Activated CD8-positive, alpha-beta memory T cell treated with anti-CD3 and anti-CD28 coated beads, Interleukin-2, amount 50 U/mL, for 24 hours (primary cell): ENCODE data around the gene VMP1.
"Not testable (repeated sequence)": the region's sequence is repeated elsewhere in the genome, so short reads cannot be mapped to it uniquely, and the experiment has no call there.

Experiments
- DNase-seq: peaks from one replicate; pipeline ENCODE4 v3.0.0-alpha.2; 2020; ENCODE audit errors: extremely low read depth

VMP1 gene

DNA sequence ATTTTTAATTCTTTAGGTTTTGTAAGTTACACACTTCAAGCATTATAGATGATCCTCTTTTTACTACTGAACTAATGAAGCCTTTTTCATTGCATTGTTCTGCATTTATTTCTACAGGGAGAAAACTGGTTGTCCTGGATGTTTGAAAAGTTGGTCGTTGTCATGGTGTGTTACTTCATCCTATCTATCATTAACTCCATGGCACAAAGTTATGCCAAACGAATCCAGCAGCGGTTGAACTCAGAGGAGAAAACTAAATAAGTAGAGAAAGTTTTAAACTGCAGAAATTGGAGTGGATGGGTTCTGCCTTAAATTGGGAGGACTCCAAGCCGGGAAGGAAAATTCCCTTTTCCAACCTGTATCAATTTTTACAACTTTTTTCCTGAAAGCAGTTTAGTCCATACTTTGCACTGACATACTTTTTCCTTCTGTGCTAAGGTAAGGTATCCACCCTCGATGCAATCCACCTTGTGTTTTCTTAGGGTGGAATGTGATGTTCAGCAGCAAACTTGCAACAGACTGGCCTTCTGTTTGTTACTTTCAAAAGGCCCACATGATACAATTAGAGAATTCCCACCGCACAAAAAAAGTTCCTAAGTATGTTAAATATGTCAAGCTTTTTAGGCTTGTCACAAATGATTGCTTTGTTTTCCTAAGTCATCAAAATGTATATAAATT, 132.3 kb downstream of the VMP1 start:
- DNase-seq, result no peak

DNA sequence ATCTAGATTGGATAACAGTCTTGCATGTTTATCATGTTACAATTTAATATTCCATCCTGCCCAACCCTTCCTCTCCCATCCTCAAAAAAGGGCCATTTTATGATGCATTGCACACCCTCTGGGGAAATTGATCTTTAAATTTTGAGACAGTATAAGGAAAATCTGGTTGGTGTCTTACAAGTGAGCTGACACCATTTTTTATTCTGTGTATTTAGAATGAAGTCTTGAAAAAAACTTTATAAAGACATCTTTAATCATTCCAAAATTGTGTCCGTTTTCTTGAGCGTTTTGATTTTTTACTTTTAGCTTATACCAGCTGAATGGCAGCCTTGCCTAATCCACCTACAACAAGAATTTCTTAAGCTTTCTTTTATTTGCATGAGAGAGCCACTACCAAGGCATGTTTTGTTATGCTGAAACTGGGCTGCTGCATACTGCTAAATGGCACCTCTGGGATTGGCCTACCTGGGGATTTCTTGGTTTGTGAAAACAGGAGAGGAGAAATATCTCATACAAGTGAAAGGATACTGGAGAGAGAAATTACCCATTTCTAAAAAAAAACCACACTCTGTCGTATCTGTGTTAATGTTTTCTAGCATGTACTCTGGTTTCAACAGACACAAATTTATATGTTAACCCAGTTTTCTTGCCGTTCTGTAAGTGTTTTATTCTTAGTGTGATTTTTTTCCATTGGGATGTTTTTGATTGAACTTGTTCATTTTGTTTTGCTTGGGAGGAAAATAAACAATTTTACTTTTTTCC, 133.1 kb downstream of the VMP1 start:
- no peak for DNase-seq

DNA sequence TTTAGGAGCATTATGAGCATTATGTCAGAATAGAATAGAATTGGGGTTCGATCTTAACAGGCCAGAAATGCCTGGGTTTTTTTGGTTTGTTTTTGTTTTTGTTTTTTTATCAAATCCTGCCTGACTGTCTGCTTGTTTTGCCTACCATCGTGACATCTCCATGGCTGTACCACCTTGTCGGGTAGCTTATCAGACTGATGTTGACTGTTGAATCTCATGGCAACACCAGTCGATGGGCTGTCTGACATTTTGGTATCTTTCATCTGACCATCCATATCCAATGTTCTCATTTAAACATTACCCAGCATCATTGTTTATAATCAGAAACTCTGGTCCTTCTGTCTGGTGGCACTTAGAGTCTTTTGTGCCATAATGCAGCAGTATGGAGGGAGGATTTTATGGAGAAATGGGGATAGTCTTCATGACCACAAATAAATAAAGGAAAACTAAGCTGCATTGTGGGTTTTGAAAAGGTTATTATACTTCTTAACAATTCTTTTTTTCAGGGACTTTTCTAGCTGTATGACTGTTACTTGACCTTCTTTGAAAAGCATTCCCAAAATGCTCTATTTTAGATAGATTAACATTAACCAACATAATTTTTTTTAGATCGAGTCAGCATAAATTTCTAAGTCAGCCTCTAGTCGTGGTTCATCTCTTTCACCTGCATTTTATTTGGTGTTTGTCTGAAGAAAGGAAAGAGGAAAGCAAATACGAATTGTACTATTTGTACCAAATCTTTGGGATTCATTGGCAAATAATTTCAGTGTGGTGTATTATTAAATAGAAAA, 133.8 kb downstream of the VMP1 start:
- not testable (repeated sequence) for DNase-seq

DNA sequence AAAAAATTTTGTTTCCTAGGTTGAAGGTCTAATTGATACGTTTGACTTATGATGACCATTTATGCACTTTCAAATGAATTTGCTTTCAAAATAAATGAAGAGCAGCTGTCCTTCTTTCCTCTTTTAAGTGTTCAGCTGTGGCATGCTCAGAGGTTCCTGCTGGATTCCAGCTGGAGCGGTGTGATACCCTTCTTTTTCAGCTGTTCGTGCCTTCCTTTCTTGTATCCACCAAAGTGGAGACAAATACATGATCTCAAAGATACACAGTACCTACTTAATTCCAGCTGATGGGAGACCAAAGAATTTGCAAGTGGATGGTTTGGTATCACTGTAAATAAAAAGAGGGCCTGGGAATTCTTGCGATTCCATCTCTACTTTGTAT, 134.4 kb downstream of the VMP1 start:
- not testable (repeated sequence) for DNase-seq

DNA sequence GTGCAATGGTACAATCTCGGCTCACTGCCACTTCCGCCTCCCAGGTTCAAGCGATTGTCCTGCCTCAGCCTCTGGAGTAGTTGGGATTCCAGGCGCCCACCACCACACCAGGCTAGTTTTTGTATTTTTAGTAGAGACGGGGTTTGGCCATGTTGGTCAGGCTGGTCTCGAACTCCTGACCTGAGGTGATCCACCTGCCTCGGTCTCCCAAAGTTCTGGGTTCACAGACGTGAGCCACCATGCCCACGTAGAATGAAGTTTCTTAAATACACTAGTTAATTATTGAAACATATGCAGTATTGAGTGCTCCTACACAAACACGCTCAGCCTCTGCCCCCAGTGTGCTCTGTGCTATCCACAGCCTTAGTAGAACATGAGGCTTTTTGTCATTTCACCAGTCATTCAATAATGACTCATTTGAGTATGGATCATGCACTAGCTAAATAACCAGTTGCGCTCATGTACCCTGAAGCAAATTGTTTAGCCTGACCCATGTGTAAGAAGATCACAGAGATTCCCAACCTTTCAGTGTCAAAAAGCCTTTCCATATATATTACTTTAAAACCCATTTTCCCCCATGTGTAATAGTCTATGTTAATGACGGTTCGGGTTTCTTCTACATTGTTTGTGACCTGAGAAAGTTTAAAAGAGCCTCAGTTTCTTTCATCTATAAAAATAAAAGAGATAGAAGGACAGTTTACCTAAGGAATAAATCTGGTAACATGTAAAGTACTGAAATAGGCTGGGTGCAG, 135.6 kb downstream of the VMP1 start:
- DNase-seq, result no peak

DNA sequence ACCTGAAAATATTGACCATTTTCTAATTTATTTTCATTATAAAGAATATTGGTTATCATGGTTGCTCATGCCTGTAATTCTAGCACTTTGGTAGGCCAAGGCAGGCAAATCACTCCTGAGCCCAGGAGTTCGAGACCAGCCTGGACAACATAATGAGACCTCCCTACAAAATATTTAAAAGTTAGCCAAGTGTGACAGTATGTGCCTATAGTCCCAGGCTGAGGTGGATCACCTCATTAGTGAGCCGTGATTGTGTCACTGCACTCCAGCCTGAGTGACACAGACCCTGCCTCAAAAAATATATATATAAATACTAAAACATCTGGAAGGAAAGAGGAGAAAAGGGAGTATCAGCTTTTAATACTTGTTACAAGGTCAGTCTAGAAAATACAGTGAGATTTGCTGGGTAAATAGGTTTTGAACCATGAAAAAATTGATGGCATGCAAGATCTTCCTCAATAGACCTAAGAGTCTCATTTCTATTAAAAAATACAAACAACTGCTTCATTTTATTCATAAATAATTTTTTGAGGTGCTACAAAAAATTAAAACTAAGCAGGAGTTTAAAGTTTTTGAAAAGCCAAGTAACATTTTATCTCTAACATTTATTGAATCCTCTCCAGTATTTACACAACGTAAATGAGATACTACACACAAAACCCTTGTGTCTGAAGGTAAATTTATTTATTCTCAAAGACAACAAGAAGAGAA, 137.6 kb downstream of the VMP1 start:
- DNase-seq, result no peak

DNA sequence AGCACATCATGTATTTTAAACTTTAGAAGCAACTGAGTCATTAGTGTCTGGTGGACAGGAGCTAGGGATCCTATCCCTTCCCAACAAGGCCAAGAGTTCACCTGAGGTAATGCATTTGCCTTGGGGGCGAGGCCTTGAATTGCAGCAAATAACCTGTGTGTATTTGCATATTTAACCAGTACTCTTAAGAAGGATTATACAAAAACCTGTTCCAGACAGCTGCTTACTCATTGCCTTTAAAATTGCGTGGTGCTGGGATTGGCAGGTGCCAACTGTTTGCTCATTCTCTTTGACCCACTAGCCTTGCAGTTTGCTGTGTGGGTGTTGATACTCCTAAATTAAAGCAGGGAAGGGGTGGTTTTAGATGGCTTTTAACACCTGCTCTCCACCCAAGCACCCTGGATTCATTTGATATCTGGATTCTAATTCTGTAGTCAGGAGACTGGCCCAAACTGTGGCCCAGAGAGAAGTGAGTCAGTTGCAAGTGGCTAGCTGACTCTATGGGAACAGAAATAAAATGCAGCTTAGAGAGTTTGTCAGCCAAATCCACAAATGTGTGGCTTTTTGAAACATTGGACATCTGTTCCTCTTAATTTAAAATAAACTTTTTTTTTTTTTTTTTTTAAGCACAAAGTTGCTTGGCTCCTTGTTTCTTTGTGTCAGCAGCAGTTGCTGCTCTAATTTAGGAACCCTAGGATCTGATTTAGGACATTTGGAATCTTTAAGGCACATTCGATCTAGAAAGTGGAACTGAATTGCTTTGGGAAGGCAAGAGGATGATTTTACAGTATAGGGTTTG, 138.3 kb downstream of the VMP1 start:
- no peak for DNase-seq

DNA sequence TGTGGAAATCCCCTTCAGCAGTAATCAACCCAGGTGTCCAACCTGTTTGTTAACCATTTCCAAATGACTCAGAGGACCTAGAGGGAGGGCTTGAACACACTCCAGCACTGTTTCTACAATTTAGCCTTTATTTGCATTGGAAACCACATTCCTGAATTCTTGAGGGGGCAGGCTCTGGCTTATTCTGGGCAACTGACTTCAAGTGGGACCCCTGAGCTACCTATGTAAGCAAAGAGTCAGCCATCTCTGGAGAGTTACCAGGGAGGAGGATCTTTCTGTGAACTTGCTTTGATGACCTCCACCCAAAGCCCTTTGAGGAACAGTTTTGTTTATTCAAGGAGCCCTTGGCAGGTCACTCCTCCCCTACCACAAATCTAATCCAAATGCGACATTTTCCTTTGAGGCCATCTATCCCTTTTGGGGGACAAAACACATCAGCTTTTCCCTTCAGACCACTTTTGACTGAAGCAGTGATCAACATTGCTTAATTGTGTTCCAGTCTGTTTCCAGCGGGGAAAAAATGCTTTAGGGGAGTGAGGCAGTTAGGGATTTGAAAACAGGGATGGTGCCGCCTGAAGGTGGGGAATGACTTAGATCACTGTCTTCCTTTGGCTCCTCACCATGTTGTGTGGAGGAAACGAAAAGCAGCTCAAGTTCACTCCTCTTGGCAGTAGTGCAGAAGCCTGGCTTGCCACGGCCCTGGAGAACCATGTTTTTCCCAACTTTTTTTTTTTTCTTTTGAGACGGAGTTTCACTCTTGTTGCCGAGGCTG, 139.1 kb downstream of the VMP1 start:
- no peak for DNase-seq

DNA sequence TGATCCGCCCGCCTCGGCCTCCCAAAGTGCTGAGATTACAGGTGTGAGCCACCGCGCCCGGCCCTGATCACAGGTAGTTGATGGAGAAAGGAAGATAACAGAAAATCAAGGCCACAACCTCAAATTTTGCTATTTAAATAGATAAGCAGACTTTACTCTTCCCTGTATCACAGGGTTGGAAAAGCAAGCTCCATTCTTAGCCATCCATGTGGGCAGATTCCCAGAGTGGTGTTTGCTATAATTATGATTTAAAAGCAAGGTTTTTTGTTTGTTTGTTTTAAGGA, 140.9 kb downstream of the VMP1 start:
- DNase-seq, result no peak

DNA sequence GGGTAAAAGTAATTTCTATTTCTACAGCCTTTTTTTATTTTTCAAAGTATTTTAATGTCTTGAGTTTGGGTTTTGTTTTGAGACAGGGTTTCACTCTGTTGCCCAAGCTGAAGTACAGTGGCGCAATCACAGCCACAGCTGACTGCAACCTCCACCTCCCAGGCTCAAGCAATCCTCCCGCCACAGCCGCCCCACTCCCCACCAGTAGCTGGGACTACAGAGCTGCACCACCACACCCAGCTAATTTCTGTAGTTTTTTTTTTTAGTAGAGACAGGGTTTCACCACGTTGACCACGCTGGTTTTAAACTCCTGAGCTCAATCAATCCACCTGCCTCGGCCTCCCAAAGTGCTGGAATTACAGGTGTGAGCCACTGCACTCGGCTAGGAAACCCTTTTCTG, 141.3 kb downstream of the VMP1 start:
- DNase-seq, result no peak

DNA sequence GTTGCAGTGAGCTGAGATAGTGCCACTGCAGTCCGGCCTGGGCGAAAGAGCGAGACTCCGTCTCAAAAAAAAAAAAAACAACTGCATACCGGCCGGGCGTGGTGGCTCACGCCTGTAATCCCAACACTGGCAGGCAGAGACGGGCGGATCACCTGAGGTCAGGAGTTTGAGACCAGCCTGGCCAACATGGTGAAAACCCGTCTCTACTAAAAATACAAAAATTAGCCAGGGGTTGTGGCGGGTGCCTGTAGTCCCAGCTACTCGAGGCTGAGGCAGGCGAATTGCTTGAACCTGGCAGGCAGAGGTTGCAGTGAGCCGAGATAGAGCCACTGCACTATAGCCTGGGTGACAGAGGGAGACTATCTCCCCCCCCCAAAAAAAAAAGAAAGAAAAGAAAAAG, 142.9 kb downstream of the VMP1 start:
- not testable (repeated sequence) for DNase-seq

DNA sequence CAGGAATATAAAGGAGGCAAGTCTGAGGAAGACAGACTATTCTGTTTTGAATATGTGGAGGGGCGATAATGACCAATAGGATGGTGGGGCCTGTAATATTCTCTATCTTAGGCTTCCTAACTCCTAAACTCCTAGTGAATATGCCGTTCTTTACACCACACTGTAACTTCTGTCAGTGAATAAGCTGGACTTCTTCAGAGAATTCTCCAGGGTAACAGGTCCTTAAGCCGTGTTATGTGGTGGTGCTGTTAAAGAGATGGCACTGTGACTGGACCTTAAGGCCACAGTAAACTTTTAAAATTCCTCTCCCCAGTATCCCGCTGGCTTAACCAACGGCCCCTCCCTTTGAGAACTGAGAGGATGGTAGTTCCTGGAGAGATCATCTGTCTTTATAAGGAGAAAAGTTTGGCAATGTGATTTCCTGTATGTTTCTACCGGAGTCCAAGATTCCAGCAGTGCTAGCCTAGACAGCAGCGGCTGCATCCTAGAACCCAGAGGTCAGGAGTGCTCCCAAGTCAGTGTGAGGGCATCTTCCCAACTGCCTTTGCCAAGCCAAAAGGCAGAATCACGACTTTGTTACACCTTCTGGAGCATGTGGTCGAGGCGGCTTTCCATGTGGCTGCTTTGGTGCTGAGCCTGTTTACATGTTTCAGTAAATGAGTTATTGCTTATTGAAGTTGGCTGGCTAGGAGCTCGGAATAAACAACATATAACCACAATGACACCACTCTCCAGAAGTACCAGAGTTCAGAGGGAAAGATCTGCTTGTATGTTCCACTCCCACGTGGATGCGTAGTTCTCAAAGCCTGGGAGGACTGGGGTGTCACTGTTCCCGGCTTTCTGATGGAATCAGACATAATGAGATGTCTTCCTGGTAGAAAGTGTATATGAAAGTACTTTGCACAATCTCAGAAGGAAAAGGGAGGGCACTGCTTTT, 144.3 kb downstream of the VMP1 start:
- no peak for DNase-seq

DNA sequence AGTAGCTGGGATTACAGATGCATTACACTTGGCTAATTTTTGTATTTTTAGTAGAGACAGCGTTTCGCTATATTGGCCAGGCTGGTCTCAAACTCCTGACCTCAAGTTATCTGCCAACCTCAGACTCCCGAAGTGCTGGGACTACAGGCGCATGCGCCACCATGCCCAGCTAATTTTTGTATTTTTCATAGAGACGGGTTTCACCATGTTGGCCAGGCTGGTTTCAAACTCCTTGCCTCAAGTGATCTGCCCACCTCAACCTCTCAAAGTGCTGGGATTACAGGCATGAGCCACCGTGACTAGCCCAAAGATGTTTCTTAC, 145.4 kb downstream of the VMP1 start:
- not testable (repeated sequence) for DNase-seq

DNA sequence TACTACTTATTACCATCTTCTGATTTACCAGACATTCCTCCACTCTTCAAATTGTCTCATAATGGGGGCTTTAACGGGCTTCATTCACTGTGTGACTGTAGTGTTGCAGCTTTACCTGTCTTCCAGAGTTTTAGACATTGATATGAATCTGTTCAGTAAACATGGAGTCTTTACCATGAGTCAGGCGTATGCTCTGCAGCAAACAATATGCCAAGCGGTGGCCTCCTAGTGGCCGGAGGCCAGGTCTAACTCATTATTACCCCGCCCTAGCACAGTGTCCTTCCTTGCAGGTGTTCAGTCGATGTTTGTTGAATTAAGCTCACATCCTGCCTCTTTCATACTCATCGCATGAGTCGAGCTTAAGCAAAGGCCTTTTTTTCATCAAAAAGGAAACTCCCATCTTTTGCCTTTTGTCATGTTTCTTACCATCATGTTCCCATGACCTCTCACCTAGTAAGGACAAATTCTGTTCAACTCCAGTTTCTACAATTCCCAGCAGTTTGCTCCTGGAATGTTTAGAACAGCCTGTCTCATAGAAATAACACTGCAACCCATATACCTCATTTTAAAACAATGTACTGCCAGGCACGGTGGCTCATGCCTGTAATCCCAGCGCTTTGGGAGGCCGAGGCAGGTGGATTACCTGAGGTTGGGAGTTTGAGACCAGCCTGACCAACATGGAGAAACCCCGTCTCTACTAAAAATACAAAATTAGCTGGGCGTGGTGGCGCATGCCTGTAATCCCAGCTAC, 145.9 kb downstream of the VMP1 start:
- DNase-seq, result no peak

DNA sequence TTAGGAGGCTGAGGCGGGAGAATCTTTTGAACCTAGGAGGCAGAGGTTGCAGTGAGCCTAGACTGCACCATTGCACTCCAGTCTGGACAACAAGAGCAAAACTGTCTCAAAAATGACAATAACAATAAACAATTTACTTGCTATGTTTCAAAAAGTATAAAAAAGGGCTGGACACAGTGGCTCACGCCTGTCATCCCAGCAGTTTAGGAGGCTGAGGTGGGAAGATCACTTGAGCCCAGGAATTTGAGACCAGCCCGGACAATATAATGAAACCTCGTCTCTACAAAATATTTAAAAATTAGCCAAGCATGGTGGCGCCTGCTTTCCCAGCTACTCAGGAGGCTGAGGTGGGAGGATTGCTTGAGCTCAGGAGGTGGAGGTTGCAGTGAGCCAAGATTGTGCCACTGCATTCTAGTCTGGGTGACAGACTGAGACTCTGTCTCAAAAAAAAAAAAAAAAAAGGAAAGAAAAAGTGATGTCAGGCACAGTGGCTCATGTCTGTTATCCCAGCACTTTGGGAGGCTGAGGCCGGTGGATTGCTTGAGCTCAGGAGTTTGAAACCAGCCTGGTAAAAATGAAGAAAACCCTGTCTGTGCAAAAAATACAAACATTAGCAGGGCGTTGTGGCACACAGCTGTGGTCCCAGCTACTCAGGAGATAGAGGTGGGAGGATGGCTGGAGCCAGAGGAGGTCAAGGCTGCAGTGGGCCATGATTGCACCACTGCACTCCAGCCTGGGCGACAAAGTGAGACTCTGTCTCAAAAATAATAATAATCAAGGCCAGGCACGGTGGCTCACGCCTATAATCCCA, 146.7 kb downstream of the VMP1 start:
- DNase-seq, result not testable (repeated sequence)

DNA sequence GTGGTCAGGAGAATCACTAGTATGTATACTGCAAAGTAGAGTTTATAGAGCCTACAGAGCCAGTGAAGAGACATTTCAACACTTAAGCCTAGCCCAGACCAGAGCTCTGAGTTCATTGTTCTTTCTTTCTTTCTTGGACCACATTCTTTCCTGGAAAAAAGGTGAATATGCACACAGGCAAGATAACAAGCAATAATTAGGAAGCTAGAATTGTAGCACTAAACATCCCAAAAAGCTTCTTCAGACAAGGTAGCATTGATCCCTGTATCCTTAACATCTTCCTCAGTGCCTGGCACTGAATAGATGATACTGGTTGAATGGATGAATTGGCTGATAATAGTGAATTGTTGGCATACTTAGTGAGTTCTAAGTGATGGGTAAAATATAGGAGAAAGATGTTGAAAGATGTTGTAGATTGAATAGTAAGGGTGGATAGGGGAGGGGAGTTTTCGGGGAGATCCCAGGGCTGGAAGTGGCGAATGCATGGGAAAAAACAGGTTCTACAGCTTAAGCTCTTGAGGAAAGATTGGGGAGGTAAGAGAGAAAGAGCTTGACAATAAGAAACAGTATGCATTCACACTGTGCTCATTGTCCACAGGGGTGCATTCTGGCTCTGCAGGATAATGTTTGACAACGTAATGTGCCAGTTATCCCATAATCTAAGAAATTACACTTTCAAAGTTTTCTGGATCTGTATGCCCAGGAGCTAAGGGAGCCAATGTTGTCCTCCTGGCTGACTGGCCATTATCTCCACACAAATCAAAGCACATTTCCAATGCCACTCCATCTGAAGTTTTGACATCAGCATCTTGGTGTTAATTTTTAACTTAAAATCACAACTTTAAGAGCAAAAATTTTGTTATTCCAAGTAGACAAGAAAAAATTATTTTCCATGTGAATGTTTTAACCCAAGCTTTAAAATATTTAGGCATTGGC, 149.7 kb downstream of the VMP1 start:
- no peak for DNase-seq
